Fibroblast of skin of right quadriceps (primary cell): ENCODE data around the gene KCNA3.
"Not testable (repeated sequence)": the region's sequence is repeated elsewhere in the genome, so short reads cannot be mapped to it uniquely, and the experiment has no call there.

ENCODE experiments used
- DNase-seq: peaks from one replicate; pipeline ENCODE4 v3.0.0-alpha.2; 2013

KCNA3 gene

DNA sequence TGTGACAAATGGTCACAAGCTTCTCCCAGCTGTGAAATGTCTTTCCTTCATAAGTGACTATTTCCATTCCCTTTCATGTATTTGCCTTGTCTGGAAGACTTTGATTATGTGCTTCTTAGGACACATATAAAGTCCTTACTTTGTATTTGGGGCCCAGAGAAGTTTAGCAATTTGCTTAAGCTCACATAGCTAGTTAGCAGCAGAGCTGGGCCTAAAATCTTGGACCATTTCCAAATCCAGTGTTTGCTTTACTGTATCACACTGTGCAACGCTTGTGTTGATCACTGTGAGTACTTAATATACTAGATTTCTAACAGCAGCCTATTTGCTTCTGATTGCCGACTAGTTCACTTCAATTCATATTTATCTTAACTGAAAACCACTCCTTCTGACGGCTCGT lies 2.2 kb upstream of the KCNA3 start:
- no peak for DNase-seq

DNA sequence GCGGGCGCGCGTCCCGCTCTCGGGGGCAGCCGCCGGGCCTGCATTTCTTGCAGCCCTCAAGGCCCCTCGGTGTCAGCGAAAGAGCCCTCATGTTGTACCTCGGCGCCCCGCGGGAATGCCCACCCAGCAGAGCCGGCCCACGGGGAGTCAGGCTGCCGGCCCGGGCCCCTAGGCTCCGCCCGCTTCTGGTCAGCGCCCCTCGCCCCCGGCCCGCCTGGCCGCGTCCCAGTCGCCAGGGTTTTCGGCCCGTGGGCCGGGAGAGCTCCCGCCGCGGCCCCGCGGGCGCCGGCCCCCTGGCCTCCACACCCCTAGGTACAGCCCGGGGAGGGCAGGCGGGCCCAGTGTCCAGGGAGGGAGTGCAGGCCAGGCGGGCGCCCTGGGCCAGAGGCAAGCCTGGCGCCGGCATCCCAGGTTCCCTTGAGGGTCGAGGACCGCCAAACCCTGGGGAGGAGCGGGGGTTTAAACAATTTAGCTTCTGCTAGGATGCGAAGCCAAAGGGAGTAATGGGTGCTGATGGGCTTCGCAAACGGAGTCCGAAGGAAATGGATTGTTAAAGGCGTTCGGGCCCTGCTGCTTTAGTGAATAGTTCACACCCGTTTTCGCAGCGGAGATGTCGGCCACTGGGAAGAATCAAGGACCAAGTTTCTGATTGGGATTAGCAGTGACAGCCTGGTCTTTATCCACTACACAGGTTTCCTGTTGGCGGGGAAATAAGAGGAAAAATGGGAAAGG lies 486 bp upstream of the KCNA3 start:
- no peak for DNase-seq

DNA sequence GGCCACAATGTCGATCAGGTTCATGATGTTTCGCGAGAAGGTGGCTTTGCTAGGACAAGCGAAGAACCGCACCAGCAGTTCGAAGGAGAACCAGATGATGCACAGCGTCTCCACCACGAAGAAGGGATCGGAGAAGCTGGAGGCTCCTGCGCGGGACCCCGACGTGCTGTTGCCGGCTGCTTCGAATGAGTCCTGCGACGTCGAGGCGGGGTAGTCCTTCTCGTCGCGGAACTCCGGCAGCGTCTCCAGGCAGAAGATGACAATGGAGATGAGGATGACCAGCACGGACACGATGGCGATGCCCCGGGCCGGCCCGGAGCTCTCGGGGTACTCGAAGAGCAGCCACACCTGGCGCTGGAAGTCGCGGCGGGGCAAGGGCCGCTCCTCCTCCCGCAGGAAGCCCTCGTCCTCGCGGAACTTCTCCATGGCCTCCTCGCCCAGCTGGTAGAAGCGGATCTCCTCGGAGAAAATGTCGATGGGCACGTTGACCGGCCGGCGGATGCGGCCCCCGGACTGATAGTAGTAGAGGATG lies 869 bp downstream of the KCNA3 start:
- DNase-seq = no peak

DNA sequence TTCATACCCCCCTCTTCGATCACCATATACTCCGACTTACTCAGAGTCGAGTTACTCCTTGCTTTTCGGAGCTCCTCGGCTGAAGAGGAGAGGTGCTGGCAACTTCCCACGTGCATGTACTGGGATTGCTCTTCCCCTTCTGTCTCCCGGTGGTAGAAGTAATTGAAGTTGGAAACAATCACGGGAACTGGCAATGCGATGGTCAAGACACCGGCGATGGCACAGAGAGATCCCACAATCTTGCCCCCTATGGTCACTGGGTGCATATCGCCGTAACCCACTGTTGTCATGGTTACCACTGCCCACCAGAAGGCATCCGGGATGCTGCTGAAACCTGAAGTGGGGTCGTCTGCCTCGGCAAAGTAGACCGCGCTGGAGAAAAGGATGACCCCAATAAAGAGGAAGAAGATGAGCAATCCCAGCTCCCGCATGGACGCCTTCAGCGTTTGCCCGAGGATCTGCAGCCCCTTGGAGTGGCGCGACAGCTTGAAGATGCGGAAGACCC lies 1.5 kb downstream of the KCNA3 start:
- DNase-seq = no peak

DNA sequence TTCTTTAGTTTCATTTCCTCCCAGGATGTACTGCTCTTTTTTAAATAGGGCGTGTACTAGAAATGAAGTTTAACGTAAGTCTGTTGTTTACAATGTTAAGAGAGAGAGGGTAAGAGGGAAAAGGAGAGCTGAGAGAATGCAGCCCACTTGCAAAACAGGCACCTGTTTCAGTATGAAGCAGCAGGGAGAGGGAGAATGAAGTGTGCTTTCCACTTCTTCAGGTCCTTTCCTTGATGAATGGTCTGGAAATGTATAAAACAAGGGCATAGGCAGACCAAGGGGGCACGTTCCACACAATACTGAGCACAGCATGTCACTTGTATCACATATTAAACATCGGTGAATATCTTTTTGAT lies 2.0 kb downstream of the KCNA3 start:
- DNase-seq = no peak

DNA sequence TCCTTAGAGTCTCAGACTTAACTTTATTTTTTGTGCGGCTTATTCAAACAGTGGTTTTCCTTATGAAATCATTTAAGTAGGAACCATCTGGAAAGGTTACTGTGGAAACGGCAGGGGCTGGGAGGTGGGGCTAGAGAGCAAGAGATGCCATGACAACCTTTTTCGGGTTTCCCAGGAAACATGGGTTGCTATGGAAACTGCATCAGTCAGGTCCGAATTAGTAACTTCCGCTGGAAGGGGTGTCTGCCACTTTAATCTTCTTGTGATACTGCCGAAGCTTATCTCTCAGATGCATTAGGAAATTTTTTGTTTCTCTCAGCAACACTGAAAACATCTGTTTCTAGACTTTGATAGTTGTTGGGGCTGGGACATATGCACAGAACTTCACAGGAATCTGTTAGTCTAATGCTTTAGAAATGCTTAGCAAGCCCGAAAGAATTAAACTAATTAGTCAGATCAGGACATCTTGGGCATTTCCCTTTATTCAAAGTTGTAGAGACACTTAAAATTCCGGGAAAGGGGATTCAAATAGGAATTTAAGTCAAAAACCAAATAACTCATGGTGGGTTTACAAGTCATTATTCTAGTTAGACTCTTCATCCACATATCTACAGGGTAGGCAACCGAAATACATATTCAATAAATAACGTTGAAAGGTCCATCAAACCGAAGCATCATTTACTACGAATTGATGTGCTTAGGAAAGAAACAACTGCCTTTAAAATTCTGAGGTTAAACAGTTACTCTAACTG lies 2.6 kb downstream of the KCNA3 start:
- peak; percentile 24 for DNase-seq

DNA sequence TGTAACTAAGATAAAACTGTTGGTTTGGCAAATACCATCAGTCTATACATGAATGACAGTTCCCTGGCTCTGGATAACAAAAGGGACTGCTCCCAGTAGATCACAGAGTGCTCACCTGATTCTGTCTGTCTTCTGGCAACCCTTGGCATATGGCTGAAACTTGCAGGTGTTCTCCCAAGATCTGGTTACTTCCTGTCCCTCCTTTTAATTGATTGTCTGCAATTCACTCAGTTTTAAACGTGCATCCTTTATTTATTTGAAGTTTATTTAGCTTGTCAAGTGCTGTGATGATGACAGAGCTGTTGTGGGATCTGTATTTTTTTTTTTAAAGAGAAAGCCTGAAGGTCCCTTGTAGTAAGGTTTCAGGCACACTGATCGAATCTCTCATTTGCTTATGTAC lies 3.4 kb downstream of the KCNA3 start:
- no peak for DNase-seq

DNA sequence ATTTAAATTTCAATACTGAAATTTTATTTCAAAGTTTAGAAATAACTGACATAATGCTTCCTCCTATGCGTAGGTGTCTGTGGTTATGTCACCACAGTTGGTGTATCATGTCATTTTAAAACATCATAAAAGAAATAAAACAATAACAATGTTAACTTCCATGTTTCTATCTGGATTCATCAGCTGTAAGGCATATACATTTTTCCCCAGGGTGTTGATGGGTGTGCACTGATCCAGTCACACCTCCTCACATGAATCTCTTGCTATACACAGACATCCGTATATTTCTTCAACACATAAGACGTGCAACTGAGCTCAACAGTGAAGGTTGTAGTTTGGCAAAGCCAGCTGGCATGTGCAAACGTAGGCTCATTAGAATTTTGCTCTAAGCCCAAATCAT lies 6.2 kb downstream of the KCNA3 start:
- no peak for DNase-seq

DNA sequence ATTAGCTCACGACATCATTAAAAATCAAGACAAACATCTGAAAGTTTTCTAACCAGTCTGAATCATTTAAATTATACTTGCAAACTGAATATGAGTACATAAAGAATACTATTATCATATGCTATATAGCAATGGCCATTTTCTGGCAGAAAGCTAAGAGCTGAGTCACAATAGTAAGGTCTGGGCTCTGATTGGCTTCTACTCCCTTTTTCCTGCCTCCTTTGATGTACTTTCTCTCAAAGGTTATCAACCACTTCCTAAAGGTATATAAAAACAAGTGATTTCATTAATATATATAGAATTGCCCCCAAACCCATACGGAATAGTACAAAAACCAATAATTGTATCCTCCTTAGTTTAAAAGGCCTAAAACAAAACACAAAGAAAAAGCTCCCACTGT lies 7.0 kb downstream of the KCNA3 start:
- DNase-seq = no peak

DNA sequence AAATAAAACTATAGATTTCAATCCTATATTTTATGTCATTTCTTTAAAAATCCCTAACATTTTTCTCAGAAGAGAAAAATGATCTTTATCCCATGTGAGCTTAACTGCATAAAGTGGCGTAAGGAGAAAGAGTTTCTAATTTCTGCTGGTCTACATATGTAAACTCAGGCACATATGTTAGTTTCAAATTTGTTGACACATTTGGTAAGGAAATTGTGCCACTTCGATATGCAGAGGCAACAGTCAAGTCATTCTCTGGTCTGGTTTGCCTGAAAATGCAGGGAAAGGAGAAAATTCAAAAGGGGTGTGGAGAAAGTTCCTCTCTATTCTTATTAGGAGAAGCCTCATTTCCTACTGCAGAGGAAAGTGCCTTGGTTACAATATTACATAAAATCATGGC lies 11.5 kb downstream of the KCNA3 start:
- no peak for DNase-seq

DNA sequence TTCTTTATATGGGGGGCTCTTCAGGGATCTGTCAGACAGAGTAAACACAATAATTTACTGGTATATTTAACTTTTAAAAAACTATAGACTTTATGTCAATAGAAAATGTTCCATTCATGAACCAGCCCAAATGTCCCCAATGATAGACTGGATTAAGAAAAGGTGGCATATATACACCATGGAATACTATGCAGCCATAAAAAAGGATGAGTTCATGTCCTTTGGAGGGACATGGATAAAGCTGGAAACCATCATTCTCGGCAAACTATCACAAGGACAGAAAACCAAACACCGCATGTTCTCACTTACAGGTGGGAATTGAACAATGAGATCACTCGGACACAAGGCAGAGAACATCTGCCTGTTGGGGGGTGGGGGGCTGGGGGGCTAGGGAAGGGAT lies 15.2 kb downstream of the KCNA3 start:
- DNase-seq = not testable (repeated sequence)

DNA sequence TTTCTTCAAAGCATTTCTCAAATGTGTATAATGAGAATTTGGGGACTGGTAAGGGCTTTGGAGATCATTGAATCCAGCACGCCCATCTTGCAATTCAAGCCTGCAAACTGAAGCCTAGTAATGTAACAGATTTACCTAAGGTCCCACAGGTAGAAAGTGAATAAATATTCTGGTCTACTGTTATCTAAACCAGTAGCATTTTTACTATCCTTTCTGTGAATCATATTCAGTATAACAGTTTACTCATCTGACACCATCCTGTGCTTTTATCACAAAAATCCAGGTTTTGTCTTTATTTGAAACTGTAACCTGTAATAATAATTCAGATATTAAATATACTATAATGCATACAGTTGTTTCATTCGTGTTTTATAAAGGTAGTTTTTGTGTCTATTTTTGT lies 17.4 kb downstream of the KCNA3 start:
- DNase-seq = no peak

DNA sequence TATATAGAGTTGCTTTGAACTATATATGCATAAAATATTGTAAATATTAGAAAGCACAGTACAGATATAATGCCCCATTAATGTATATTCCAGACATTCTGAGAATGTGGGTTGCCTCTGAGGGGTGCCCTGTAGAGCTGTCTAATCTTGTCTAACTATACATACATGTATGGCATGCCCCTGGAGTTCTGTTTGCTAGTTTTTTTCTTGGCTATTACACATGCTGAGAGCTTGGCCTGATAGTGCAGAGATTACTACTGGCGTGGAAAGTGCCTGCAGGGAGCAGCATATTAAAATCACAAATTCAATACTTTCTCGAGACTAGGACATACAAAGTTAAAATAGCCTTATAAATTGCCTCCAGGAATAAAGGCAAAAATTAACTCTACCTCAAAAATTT lies 24.1 kb downstream of the KCNA3 start:
- DNase-seq = no peak

DNA sequence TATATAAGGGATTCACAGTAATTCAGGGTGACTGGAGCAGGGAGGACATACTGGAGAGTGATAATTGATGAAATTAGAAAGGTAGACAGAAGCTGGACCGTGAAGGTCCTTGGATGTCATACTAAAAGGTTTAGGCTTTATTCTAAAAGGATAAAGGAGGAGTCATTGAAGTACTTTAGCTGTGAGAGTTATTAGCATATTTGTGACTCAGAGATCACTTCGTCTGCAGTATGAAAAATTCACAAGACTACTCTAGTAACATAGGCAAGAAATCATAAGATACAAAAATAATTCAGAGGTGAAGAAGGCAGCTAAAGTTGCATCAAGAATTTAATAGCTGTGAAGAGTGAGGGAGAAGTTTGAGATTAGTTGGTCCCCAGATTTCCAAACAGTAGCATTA lies 26.3 kb downstream of the KCNA3 start:
- no peak for DNase-seq

DNA sequence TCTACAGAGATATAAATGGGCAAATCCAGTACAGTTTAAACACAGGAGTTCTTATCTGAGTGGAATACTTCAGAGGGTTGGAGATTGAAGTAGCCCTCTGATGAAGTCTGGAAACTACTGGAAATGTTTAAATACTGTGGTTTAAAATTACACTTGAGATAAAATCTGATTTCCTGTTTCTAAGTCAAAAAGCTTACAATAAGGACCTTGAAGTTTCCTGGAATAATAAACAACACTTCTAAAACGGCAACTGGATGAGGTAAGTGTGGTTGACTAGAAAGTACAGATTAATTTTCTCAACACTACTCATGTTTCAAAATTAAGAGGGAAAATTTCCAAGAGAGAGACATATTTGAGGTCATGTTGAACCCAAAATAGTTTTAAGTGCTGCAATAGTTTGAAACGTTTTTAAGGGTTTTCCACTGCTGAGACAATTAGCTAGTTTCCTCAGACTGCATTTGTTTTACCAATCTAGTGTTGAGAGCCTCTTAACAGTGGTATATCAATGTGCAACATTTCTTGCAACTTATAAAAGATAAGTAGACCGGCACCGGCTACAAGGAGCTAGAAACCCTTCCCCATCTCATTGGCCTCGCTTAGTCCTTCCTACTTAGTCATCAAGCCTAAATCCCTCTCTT lies 27.4 kb downstream of the KCNA3 start:
- DNase-seq = peak; percentile 52

DNA sequence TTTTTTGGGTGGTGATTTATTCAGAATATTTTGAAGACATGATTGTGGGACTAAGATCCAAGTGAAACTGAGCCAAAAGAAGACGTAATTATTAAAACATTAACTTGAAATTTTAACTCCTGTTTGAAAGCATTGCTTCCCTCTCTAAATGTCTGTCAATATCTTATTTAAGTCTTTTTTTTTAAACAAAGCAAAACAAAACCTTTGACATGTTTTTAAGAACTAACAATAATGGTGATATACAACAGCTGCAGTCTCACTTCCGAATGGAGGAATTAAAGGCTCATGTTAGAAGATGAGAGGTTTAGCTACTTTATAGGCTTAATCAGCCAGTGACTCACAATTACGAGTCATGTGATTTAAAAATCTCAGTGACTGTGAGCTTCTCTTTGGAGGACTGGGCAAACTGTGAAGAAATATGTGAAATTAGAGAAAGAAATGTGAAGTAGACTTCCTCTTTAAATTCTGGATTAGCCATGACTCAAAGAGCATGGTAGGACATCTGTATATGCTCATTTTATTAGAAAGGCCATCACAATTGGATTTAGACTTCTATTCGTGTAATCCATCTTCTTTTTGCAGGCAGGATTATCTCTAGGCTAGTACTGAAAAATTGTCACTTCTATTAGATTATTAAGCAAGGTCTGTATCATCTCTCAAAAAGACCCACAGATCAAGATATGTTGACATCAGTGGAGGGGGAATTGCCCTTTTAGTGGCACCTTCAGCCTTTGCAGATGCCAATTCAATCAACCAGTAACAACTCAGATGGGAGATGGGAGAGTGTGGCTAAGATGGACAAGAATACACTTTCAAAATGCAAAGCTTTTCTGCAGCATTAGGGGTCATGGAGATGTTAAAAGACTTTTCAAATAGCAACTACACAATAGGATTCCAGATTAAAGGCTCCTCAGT lies 28.7 kb downstream of the KCNA3 start:
- DNase-seq = peak; percentile 55

DNA sequence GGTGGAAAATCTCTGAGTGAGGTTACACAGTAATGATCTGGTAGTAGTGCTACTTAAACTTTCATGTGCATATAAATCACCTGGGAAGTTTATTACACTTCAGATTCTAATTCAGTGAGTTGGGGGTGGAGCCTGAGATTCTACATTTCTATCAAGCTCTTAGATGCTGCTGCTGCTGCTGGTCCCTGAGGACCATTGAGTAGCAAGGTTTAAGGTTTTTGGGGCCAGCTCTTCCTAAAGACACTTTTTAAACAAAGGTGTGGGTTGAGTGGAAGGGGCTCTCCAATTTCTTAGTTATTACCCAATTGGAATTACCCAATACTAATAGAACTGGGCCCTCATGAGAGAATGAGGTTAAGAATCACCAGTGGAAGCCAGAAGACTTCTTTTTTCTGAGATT lies 29.5 kb downstream of the KCNA3 start:
- DNase-seq = no peak

DNA sequence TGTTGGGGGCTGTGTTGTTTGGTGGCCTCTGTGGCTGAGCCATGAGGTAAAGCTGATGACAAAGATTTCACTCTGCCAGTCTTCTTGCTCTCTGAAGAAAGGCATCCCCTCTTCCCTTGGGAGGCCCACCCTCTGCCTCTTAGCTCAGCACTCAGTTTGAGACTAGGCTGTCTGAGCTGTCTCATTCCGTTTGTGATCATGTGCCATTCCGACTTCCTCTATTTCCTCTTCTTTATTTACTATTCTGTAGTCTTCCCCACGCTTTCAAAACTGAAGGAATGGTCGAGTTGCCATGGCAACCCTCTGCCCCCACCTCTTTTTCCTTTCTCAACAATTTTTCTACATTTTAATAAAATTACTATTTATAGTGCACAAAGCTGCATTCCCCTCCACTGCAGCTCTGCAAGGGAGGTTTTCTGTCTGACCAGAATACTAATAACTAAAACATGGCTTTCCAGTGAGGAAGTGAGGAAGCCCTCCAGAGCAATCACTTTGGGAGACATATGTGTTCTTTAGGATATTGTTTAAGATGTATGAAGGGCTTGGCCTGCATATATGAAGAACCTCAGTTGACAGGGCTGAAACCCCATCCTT lies 30.8 kb downstream of the KCNA3 start:
- DNase-seq = no peak

DNA sequence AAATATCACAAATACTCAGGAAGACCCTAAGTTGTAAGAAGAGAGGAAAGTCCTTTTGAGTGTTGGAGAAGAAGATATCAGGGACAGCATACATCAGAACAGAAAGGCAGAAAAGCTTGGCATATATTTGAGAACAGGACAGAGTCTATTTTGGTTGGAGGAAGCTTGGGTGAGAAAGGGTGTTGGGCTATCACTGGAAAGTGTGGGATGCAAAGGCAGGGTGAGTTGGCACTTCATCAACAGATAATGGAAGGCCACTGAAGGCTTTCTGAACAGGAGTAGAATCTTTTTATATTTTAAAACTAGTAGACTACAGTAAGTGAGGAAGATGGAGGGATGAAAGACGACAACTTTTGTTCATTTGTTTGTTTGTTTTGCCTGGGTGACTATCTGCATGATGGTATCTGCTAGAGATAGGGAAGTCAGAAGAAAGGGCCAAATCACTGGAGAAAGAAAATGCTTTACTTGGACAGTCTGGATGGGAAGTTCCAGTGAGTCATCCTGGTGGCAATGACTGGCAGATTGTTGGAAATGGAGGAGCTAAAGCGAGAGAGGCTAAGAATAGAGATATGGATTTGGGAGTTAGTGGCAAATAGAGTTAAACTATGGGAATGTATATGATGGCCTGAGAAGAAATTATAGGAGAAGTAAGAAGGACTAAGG lies 34.9 kb downstream of the KCNA3 start:
- DNase-seq = no peak

DNA sequence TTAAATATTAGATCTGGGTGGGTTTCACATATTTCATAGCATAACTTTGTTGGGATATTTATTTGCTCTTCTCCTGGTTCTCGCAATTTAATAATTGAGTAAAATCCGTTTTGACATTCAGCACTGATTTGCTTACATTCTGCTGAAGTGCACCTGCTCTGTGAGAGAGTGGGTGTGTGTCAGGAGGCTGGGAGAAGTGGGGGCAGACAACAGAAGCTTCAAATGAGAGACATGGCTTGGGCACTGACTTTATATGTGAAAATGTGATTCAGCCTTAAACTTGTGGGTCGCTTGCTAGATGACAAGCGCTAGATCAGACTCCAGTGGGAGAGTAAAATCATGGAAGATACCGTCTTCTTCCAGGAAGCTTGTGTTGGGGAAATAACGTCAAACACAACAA lies 36.2 kb downstream of the KCNA3 start:
- DNase-seq = no peak

DNA sequence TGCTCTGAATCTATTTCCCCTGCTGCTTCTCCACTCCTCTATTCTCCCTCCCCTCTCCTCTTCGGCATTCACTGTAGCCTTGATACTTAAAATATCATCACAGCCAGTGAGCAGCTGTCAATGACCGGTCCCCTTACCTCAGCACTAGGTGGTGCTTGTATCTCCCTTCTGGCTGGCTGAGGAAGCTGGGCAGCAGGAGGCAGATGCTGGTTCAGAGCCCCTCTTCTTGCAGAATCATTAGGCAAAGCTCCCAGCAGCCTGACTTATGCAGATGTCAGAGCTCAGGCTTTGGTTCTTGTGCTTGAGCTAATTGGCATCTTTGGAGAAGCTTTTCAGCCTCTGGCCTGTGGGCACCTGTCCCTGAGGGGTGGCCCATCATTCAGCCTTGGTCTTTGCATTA lies 36.7 kb downstream of the KCNA3 start:
- DNase-seq = no peak

DNA sequence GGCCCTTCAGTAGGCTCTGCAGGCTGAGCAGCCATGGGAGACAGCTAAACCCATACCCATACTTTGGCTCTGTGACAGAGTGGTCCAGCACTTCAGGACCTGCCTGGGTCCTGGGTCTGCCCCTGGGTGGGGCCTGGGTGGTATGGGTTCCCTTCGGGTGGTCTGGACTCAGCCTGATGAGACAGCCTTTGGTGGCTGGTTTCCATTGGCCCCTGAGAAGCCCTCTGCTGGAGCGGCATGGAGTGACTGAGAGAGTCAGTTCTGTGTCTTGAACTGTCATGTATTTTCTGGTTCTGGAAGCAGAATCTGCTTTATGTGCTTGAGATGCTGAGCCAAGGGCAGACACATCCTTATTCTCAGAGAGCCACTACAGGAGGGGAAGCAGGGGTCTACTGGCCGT lies 37.3 kb downstream of the KCNA3 start:
- no peak for DNase-seq
